Progenitor cell of endocrine pancreas (in vitro differentiated cells): ENCODE measurements around the gene RASGRP4. TPM values are rescaled to one million over a fixed set of nuclear protein-coding genes. Genes with fewer than 3 reads are reported as not detected.
"Not testable (repeated sequence)": the region's sequence is repeated elsewhere in the genome, so short reads cannot be mapped to it uniquely, and the experiment has no call there.

ENCODE experiments used
- DNase-seq: peaks from one replicate; pipeline ENCODE4 v3.0.0; 2021; ENCODE audit warnings: low spot score; ENCODE audit not compliant: unreplicated experiment
- H3K27ac Mint-ChIP-seq: 2 replicates; pipeline ENCODE4 v1.8.0; 2021; ENCODE audit warnings: mild to moderate bottlenecking, moderate library complexity, mixed read lengths
- H3K27me3 Mint-ChIP-seq: 2 replicates; pipeline ENCODE4 v1.8.0; 2021; ENCODE audit warnings: mixed read lengths
- H3K36me3 Mint-ChIP-seq: 2 replicates; pipeline ENCODE4 v1.8.0; 2022; ENCODE audit warnings: mixed read lengths; ENCODE audit not compliant: insufficient read depth
- H3K4me1 Mint-ChIP-seq: 2 replicates; pipeline ENCODE4 v1.8.0; 2021; ENCODE audit warnings: low read depth, mixed read lengths
- H3K4me3 Mint-ChIP-seq: 2 replicates; pipeline ENCODE4 v1.8.0; 2021; ENCODE audit warnings: low read depth, mild to moderate bottlenecking, moderate library complexity, mixed read lengths
- H3K9me3 Mint-ChIP-seq: 2 replicates; pipeline ENCODE4 v1.8.0; 2021; ENCODE audit warnings: low read depth, mixed read lengths
- CTCF ChIP-seq: fragments of 200-600 bp; sonication (generic); IDR thresholded peaks from one replicate; pipeline ENCODE4 v1.5.0; 2021; ENCODE audit warnings: antibody characterized with exemption, mild to moderate bottlenecking; ENCODE audit not compliant: unreplicated experiment
- total RNA-seq: library from RNA; stranded (reverse); gene quantifications from 2 replicates; pipeline ENCODE4 v1.2.1, GENCODE V29; 2021

The RASGRP4 gene
- total RNA-seq, 1 donor from 2014 or later = not detected

DNA sequence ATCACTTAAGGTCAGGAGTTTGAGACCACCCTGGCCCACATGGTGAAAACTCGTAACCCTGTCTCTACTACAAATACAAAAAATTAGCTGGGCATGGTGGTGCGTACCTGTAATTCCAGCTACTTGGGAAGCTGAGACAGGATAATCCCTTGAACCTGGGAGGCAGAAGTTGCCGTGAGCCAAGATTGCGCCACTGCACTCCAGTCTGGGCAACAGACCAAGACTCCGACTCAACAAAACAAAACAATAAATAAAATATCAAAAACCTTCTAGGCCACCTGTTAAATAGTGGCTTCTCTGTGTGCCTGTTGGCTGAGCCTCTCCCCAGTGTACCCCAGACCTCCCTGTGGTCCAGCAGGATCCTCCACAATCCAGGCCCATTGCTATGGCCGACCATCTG, 54.9 kb downstream of the RASGRP4 start:
- no peak for TF ChIP-seq CTCF
- Mint-ChIP-seq H3K36me3 (peaks cover 1% of the 10 kb centered on the region), H3K9me3 (no peaks in the 10 kb centered on the region), H3K4me1 (peaks cover 12% of the 10 kb centered on the region), H3K27me3 (peaks cover 23% of the 10 kb centered on the region), H3K27ac (no peak overlapping the region), H3K4me3 (no peak overlapping the region)
- no peak for DNase-seq

DNA sequence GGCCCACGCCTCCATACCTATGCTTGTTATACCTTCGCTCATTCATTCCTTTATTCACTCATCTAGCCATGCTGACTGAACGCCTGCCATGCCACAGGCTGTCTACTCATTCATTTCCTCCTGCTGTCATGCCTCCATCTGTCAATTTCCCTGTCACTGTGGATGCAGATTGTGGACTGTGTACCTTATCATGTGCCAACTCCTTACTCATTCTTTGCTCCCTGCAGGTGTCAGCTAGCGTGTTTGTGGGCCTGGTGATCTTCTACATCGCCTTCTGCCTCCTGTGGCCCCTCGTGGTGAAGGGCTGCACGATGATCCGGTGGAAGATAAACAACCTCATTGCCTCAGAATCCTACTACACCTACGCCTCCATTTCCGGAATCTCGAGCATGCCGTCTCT, 55.7 kb downstream of the RASGRP4 start:
- no peak overlapping the region for H3K4me3 Mint-ChIP-seq
- no peak overlapping the region for H3K27ac Mint-ChIP-seq
- no peak for TF ChIP-seq CTCF
- peaks cover 23% of the 10 kb centered on the region for H3K27me3 Mint-ChIP-seq
- DNase-seq = no peak
- peaks cover 6% of the 10 kb centered on the region for H3K4me1 Mint-ChIP-seq
- H3K9me3 Mint-ChIP-seq = no peaks in the 10 kb centered on the region
- peaks cover 1% of the 10 kb centered on the region for H3K36me3 Mint-ChIP-seq

- H3K4me1 Mint-ChIP-seq = peaks cover 3% of the 10 kb centered on the region
- H3K4me3 Mint-ChIP-seq = no peak overlapping the region
- H3K36me3 Mint-ChIP-seq = no peaks in the 10 kb centered on the region
- H3K27ac Mint-ChIP-seq = no peak overlapping the region
- no peak for TF ChIP-seq CTCF
- no peak for DNase-seq
- no peaks in the 10 kb centered on the region for H3K9me3 Mint-ChIP-seq
- peaks cover 23% of the 10 kb centered on the region for H3K27me3 Mint-ChIP-seq
Observed at GRCh38 chr19:38369584-38369983, 56.4 kb downstream of the RASGRP4 start.

GRCh38 chr19:38367041-38367440, 59.0 kb downstream of the RASGRP4 start:
- peak overlapping the region; percentile 24 for H3K27ac Mint-ChIP-seq
- no peak for DNase-seq
- peaks cover 23% of the 10 kb centered on the region for H3K27me3 Mint-ChIP-seq
- no peaks in the 10 kb centered on the region for H3K36me3 Mint-ChIP-seq
- no peak for TF ChIP-seq CTCF
- no peaks in the 10 kb centered on the region for H3K4me1 Mint-ChIP-seq
- H3K9me3 Mint-ChIP-seq = no peaks in the 10 kb centered on the region
- no peak overlapping the region for H3K4me3 Mint-ChIP-seq

DNA sequence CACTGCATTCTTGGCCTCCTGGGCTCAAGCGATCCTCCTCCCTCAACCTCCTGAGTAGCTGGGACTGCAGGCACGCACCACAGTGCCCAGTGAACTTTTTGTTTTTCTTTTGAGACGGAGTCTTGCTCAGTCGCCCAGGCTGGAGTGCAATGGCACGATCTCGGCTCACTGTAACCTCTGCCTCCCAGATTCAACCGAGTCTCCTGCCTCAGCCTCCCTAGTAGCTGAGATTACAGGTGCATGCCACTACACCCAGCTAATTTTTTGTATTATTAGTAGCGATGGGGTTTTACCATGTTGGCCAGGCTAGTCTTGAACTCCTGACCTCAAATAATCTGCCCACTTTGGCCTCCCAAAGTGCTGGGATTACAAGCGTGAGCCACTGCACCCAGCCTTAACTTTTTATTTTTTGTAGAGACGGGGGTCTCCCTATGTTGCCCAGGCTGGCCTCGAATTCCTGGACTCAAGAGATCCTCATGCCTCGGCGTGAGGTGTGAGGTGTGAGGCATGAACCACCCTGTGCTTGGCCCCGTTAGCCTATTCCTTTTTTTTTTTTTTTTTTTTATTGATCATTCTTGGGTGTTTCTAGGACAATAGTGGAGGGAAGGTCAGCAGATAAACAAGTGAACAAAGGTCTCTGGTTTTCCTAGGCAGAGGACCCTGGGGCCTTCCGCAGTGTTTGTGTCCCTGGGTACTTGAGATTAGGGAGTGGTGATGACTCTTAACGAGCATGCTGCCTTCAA, 62.9 kb downstream of the RASGRP4 start:
- Mint-ChIP-seq H3K4me3 (peak overlapping the region; percentile 83), H3K27me3 (peaks cover 39% of the 10 kb centered on the region), H3K27ac (peak overlapping the region; percentile 57)
- H3K9me3 Mint-ChIP-seq, H3K4me1 Mint-ChIP-seq, H3K36me3 Mint-ChIP-seq, DNase-seq: not testable (repeated sequence)
